Mesodermal cell (in vitro differentiated cells): ENCODE data around the gene PADI6.
"Not testable (repeated sequence)": the region's sequence is repeated elsewhere in the genome, so short reads cannot be mapped to it uniquely, and the experiment has no call there.

Source experiments
- H3K27ac ChIP-seq: 2 replicates; pipeline ENCODE4 v1.7.0; 2013; ENCODE audit warnings: mild to moderate bottlenecking, low read depth, low read length, moderate library complexity; ENCODE audit not compliant: severe bottlenecking
- H3K36me3 ChIP-seq: 2 replicates; pipeline ENCODE4 v1.7.1; 2013; ENCODE audit warnings: mild to moderate bottlenecking, low read length, moderate library complexity; ENCODE audit not compliant: control insufficient read depth, insufficient read depth
- H3K4me1 ChIP-seq: one replicate; pipeline ENCODE4 v1.7.1; 2013; ENCODE audit warnings: mild to moderate bottlenecking, low read length; ENCODE audit not compliant: insufficient read depth, control insufficient read depth, poor library complexity, severe bottlenecking
- H3K4me3 ChIP-seq: 2 replicates; pipeline ENCODE4 v1.7.0; 2013; ENCODE audit warnings: low read length, control low read depth, mild to moderate bottlenecking; ENCODE audit not compliant: insufficient read depth, poor library complexity, severe bottlenecking; ENCODE audit errors: extremely low read depth
- H3K9me3 ChIP-seq: 2 replicates; pipeline ENCODE4 v1.7.1; 2013; ENCODE audit warnings: mild to moderate bottlenecking, low read length, moderate library complexity; ENCODE audit not compliant: control insufficient read depth
- WGBS, 2 experiments: methylation state at CpG; one replicate each; pipeline ENCODE4 v1.1.5; 2013; ENCODE audit warnings: missing lambda C conversion rate in 2 of 2; ENCODE audit not compliant: insufficient coverage in 2 of 2; 5-methylcytosine and 5-hydroxymethylcytosine counted together

The PADI6 gene

GRCh38 chr1:17404820-17405219 is 32.8 kb downstream of the PADI6 start:
- Histone ChIP-seq H3K36me3 (peaks cover 30% of the 10 kb centered on the region), H3K9me3 (no peaks in the 10 kb centered on the region), H3K4me1 (no peaks in the 10 kb centered on the region), H3K27ac (no peak overlapping the region), H3K4me3 (no peak overlapping the region)
- WGBS, 2 experiments = 66 to 80% methylated on average over 4 to 5 of the region's 6 CpGs

DNA sequence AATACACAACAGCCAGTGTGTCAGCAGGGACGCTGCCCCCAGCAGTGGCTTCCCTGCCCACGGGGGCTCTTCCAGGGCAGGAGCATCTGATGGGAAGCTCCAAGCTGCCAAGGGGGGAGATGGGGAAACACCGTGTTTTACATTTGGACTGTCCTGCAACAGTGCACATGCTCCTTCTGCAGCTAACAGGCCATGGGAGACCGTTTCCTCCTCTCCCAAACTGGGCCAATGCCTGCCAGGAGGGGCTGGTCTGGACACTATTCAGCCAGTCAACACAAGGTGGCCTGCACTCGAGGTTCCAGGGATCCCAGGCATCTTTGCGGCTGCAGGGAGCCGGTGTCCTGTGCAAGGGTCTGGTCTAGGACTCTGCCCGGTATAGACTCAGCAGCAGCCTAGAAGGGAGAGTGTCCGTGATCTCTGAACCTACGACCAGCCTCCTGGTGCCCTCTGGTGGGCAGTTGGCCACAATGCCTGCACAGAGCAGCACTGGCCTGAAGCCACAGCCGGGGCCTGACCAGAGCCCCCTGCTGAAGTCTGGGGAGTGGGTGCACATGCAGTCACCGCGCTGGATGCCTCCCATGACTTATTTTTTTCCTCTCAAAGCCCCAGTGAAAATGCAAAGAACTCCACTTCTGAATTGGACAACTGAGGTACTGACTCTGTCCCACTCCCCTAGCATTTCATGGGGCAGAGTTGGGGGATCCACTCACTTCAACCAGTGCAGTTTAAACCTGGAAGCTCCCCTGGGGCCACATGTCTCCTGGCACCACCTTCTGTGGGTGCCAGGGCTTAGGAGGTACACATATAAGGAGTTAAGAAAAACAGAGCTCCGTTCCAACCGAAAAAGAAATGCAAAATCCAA is 34.1 kb downstream of the PADI6 start:
- WGBS, 2 experiments = 65 to 80% methylated on average over 12 to 13 of the region's 15 CpGs
- Histone ChIP-seq H3K9me3 (no peaks in the 10 kb centered on the region), H3K4me1 (no peaks in the 10 kb centered on the region), H3K36me3 (peaks cover 43% of the 10 kb centered on the region), H3K27ac (no peak overlapping the region), H3K4me3 (no peak overlapping the region)

GRCh38 chr1:17406760-17407475 is 34.9 kb downstream of the PADI6 start:
- H3K4me3 ChIP-seq, H3K9me3 ChIP-seq, H3K4me1 ChIP-seq, H3K27ac ChIP-seq: not testable (repeated sequence)
- 91 to 92% methylated on average over 12 to 14 of the region's 16 CpGs for WGBS, 2 experiments
- H3K36me3 ChIP-seq = peaks cover 51% of the 10 kb centered on the region

GRCh38 chr1:17407786-17408514 is 36.0 kb downstream of the PADI6 start:
- peaks cover 61% of the 10 kb centered on the region for H3K36me3 ChIP-seq

GRCh38 chr1:17409391-17409811 is 37.4 kb downstream of the PADI6 start:
- H3K4me1 ChIP-seq = no peaks in the 10 kb centered on the region
- no peaks in the 10 kb centered on the region for H3K9me3 ChIP-seq
- H3K36me3 ChIP-seq = peaks cover 76% of the 10 kb centered on the region
- WGBS, 2 experiments = 93 to 98% methylated on average over 10 of the region's 10 CpGs
- H3K4me3 ChIP-seq = no peak overlapping the region
- H3K27ac ChIP-seq = no peak overlapping the region

More at GRCh38 chr1:17407786-17408514, 36.0 kb downstream of the PADI6 start:
- not testable (repeated sequence) for H3K4me1 ChIP-seq, H3K27ac ChIP-seq, H3K9me3 ChIP-seq, H3K4me3 ChIP-seq
- 93 to 97% methylated on average over 24 to 30 of the region's 30 CpGs for WGBS, 2 experiments

DNA sequence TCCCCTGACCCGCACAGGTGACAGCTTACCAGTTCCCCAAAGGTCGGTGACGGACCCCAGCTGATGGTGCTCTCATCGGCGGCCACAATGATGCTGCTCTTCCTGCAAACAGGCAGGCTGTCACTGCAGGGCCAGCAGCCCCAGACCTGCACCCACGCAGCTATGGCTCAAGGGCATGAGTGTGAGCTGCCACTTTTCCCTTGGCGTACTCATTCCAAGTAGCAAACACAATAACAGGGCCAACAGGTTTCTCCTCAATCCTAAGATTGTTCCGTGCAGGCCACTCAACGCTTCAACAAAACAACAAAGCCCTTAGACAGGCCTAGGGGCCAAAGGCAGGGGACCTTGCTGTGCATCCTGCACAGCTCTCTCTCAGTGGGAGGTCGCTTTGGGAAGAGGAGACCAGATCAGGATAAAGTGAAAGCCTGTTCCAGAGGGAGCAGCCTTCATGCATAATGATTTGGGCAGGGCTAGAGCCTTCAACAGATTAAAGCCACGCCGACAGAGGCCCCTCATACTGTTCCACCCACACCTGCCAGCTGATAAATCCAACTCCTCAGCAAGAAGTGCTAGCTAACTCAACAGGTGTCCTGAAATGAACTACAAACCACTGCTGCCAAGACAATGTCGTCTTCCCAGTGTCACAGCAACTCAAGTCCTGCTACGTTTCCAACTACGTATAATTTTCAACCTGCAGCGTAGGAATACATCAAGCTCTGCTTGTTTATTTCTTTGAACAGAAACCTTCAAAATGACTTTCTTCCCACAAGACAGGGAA is 40.3 kb downstream of the PADI6 start:
- Histone ChIP-seq H3K27ac (no peak overlapping the region), H3K9me3 (no peaks in the 10 kb centered on the region), H3K4me1 (no peaks in the 10 kb centered on the region), H3K36me3 (peaks cover 95% of the 10 kb centered on the region), H3K4me3 (no peak overlapping the region)
- 97 to 99% methylated on average over 10 to 14 of the region's 16 CpGs for WGBS, 2 experiments

GRCh38 chr1:17414022-17414421 is 42.0 kb downstream of the PADI6 start:
- Histone ChIP-seq H3K36me3 (peaks cover 99% of the 10 kb centered on the region), H3K27ac (no peak overlapping the region), H3K4me1 (no peaks in the 10 kb centered on the region), H3K4me3 (no peak overlapping the region), H3K9me3 (no peaks in the 10 kb centered on the region)
- 90 to 93% methylated on average over 2 of the region's 2 CpGs for WGBS, 2 experiments

GRCh38 chr1:17416389-17416788 is 44.4 kb downstream of the PADI6 start:
- H3K9me3 ChIP-seq = no peaks in the 10 kb centered on the region
- WGBS, 2 experiments = 97% methylated on average over 19 to 20 of the region's 20 CpGs
- no peaks in the 10 kb centered on the region for H3K4me1 ChIP-seq
- no peak overlapping the region for H3K4me3 ChIP-seq
- H3K36me3 ChIP-seq = peaks cover 99% of the 10 kb centered on the region
- no peak overlapping the region for H3K27ac ChIP-seq

- Histone ChIP-seq H3K4me1 (peaks cover 6% of the 10 kb centered on the region), H3K36me3 (peaks cover 99% of the 10 kb centered on the region), H3K9me3 (no peaks in the 10 kb centered on the region), H3K27ac (no peak overlapping the region), H3K4me3 (no peak overlapping the region)
- 55 to 84% methylated on average over 27 to 34 of the region's 42 CpGs for WGBS, 2 experiments
Measured at GRCh38 chr1:17419626-17420328, 47.8 kb downstream of the PADI6 start.
